Natural killer cell (primary cell): ENCODE data around the gene ZNF189. TPM values are rescaled to one million over a fixed set of nuclear protein-coding genes. Genes with fewer than 3 reads are reported as not detected.

Experiments
- ATAC-seq, 3 donors: fragments of 150-1000 bp in 2 of 3; fragments of 200-7000 bp in 1 of 3; cut with Tn5 transposase; 1 replicate in 1 of 3; 2 replicates in 2 of 3; pipeline ENCODE4 v1.10.0; 2021; ENCODE audit warnings: mild to moderate bottlenecking in 2 of 3, moderate library complexity in 2 of 3
- DNase-seq, 2 donors: peaks; one replicate each; pipeline versions ENCODE4 v3.0.0 to v3.0.0-alpha.2; 2013 to 2021; ENCODE audit warnings: mixed read lengths in 1 of 2
- H3K27ac ChIP-seq: one replicate; pipeline ENCODE4 v1.5.1; 2013; ENCODE audit warnings: mild to moderate bottlenecking, low read length
- H3K27me3 ChIP-seq: one replicate; pipeline ENCODE4 v1.6.1; 2013; ENCODE audit warnings: low read length; ENCODE audit not compliant: control insufficient read depth, insufficient read depth
- H3K36me3 ChIP-seq: one replicate; pipeline ENCODE4 v1.6.1; 2013; ENCODE audit warnings: low read length; ENCODE audit not compliant: control insufficient read depth, insufficient read depth
- H3K4me1 ChIP-seq: one replicate; pipeline ENCODE4 v1.6.1; 2013; ENCODE audit warnings: low read length; ENCODE audit not compliant: control insufficient read depth, insufficient read depth
- H3K4me3 ChIP-seq: one replicate; pipeline ENCODE4 v1.5.1; 2013; ENCODE audit warnings: low read length
- H3K9me3 ChIP-seq: one replicate; pipeline ENCODE4 v1.6.1; 2013; ENCODE audit warnings: low read length; ENCODE audit not compliant: control insufficient read depth, insufficient read depth
- H3K27ac Mint-ChIP-seq, 2 donors: one replicate each; pipeline ENCODE4 v1.8.0; 2022; ENCODE audit warnings: mild to moderate bottlenecking in 2 of 2, mixed read lengths in 2 of 2, moderate library complexity in 1 of 2
- H3K27me3 Mint-ChIP-seq, 2 donors: one replicate each; pipeline ENCODE4 v1.8.0; 2022; ENCODE audit warnings: low read depth in 2 of 2, mixed read lengths in 2 of 2
- H3K36me3 Mint-ChIP-seq: one replicate; pipeline ENCODE4 v1.8.0; 2022; ENCODE audit warnings: mixed read lengths
- H3K4me1 Mint-ChIP-seq, 2 donors: one replicate each; pipeline ENCODE4 v1.8.0; 2022; ENCODE audit warnings: mixed read lengths in 2 of 2
- H3K4me3 Mint-ChIP-seq: one replicate; pipeline ENCODE4 v1.8.0; 2022; ENCODE audit warnings: mild to moderate bottlenecking, moderate library complexity, mixed read lengths
- H3K9me3 Mint-ChIP-seq, 2 donors: one replicate each; pipeline ENCODE4 v1.8.0; 2022; ENCODE audit warnings: mixed read lengths in 2 of 2
- WGBS: methylation state at CpG from one replicate; pipeline ENCODE4 v1.1.7; 2013; ENCODE audit warnings: missing lambda C conversion rate; ENCODE audit not compliant: insufficient coverage; 5-methylcytosine and 5-hydroxymethylcytosine counted together
- intact Hi-C: fragments of 100-400 bp; cut with micrococcal nuclease; formaldehyde crosslinking; loops from one replicate; pipeline ENCODE4 v1.14.2; 2022
- total RNA-seq, 4 donors: library from RNA; stranded (reverse); fragments of 120-200 nt in 1 of 4; gene quantifications; one replicate each; pipeline versions ENCODE4 v1.2.3 to v1.2.4, GENCODE V29; 2013 to 2022
- TF ChIP-seq, protein P1 (sequence below): fragments of 200-600 bp; IDR thresholded peaks from one replicate; pipeline ENCODE4 v1.8.0; 2022; ENCODE audit warnings: antibody characterized with exemption

Gene ZNF189
- total RNA-seq, 3 donors from 2014 or later (not counting 1 experiment from before 2014, with no cell fraction given), result 6.7 to 11.3 (median 8.7) TPM

DNA sequence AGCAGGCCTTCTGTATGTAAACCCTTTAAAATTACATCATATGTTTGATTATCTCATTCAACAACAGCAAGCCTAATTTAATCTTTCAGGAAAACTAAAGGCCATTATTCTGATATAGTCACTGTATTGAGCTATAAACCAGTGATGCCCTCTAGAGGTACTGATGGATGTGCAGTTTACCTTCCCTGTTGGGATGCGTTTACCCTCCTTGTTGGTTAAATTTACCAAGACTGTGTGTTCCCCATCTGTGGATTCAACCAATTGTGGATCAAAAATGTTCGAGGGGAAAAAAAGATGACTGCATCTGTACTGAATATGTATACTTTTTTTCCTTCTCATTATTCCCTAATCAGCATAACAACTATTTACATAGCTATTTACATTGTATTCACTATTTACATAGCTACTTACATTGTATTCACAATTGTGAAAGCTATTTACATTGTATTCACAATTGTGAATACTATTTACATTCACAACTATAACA lies 10.1 kb upstream of the ZNF189 start:
- Mint-ChIP-seq H3K36me3 (peaks cover 16% of the 10 kb centered on the region), H3K4me3 (no peak overlapping the region), H3K27ac (peak overlapping the region; percentile 14 to 33), H3K27me3 (no peaks in the 10 kb centered on the region), H3K4me1 (peaks cover 17 to 23% of the 10 kb centered on the region in 2 donors), H3K9me3 (peaks cover 6 to 8% of the 10 kb centered on the region in 2 donors)
- intact Hi-C loops, result no loop called here
- H3K4me1 ChIP-seq, result no peaks in the 10 kb centered on the region
- no peak for DNase-seq
- WGBS, result 100% methylated on average over 1 of the region's 2 CpGs
- H3K27me3 ChIP-seq, result no peaks in the 10 kb centered on the region
- no peak for ATAC-seq
- peaks cover 9% of the 10 kb centered on the region for H3K9me3 ChIP-seq
- TF ChIP-seq, protein P1, sequence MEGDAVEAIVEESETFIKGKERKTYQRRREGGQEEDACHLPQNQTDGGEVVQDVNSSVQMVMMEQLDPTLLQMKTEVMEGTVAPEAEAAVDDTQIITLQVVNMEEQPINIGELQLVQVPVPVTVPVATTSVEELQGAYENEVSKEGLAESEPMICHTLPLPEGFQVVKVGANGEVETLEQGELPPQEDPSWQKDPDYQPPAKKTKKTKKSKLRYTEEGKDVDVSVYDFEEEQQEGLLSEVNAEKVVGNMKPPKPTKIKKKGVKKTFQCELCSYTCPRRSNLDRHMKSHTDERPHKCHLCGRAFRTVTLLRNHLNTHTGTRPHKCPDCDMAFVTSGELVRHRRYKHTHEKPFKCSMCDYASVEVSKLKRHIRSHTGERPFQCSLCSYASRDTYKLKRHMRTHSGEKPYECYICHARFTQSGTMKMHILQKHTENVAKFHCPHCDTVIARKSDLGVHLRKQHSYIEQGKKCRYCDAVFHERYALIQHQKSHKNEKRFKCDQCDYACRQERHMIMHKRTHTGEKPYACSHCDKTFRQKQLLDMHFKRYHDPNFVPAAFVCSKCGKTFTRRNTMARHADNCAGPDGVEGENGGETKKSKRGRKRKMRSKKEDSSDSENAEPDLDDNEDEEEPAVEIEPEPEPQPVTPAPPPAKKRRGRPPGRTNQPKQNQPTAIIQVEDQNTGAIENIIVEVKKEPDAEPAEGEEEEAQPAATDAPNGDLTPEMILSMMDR, result no peak
- H3K4me3 ChIP-seq, result no peak overlapping the region
- H3K36me3 ChIP-seq, result peaks cover 20% of the 10 kb centered on the region
- H3K27ac ChIP-seq, result no peak overlapping the region

DNA sequence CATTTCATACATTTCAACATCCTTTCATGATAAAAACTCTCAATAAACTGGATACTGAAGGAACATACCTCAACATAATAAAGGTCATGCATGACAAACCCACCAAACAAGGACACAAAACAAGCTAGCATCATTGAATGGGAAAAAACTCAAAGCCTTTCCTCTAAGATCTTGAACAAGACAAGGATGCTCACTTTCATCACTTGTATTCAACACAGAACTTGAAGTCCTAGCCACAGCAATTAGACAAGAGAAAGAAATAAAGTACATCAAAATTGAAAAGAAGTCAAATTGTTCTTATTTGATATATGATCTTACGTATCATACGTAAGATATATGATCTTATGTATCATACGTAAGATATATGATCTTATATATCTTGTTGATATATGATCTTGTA lies 5.5 kb upstream of the ZNF189 start:
- no CpG with 5 or more reads among the region's 3 CpGs for WGBS
- H3K4me1 ChIP-seq, result no peaks in the 10 kb centered on the region
- TF ChIP-seq, protein P1, result no peak
- H3K9me3 Mint-ChIP-seq, result no peaks in the 10 kb centered on the region
- H3K4me3 Mint-ChIP-seq, result no peak overlapping the region
- no peaks in the 10 kb centered on the region for H3K27me3 Mint-ChIP-seq
- no peaks in the 10 kb centered on the region for H3K27me3 ChIP-seq
- no peaks in the 10 kb centered on the region for H3K9me3 ChIP-seq
- H3K36me3 ChIP-seq, result peaks cover 20% of the 10 kb centered on the region
- peaks cover 8% of the 10 kb centered on the region for H3K36me3 Mint-ChIP-seq
- H3K27ac ChIP-seq, result no peak overlapping the region
- intact Hi-C loops, result no loop called here
- ATAC-seq, result no peak
- DNase-seq, result no peak
- H3K27ac Mint-ChIP-seq, result no peak overlapping the region
- no peak overlapping the region for H3K4me3 ChIP-seq
- peaks cover 50 to 51% of the 10 kb centered on the region in 2 donors for H3K4me1 Mint-ChIP-seq

DNA sequence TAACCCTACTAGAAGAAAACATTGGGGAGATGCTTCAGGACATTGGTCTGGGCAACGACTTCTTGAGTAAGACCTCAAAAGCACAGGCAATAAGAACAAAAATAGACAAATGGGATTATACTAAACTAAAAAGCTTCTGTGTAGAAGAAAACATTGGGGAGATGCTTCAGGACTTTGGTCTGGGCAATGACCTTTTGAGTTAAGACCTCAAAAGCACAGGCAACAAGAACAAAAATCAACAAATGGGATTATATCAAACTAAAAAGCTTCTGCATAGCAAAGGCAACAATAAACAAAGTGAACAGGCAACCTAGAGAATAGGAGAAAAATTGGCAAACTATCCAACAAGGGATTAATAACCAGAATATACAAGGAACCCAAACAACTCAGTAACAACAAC lies 4.0 kb upstream of the ZNF189 start:
- TF ChIP-seq, protein P1, result no peak
- Mint-ChIP-seq H3K36me3 (peaks cover 8% of the 10 kb centered on the region), H3K27ac (no peak overlapping the region), H3K4me3 (no peak overlapping the region), H3K4me1 (peaks cover 62 to 64% of the 10 kb centered on the region in 2 donors), H3K27me3 (no peaks in the 10 kb centered on the region), H3K9me3 (no peaks in the 10 kb centered on the region)
- Histone ChIP-seq H3K36me3 (peaks cover 8% of the 10 kb centered on the region), H3K27me3 (no peaks in the 10 kb centered on the region), H3K4me3 (no peak overlapping the region), H3K4me1 (peaks cover 8% of the 10 kb centered on the region), H3K9me3 (no peaks in the 10 kb centered on the region), H3K27ac (no peak overlapping the region)
- ATAC-seq (no peak), DNase-seq (no peak)
- no CpG with 5 or more reads among the region's 1 CpG for WGBS
- intact Hi-C loops, result no loop called here

DNA sequence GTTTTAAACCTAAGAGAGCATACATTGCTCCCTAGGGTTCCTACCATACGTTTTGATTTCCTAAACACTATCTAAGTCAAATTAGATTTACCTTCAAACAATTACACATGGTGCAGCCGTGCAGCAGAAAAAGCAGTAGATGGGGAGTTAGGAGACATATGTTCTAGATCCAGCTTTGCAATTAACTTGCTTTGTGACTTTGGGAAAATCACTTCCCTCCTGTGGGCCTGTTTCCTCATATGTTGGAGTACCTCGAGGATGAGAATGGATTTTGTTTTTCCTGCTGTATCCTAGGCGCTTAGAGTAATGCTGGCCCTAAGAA lies 944 bp upstream of the ZNF189 start:
- no peaks in the 10 kb centered on the region for H3K27me3 Mint-ChIP-seq
- intact Hi-C loops, result loop anchor here (1.0 kb wide), 1 partner anchor 136 kb away; the partner anchor contains the start of gene RNF20
- no peaks in the 10 kb centered on the region for H3K9me3 ChIP-seq
- H3K4me3 Mint-ChIP-seq, result peak overlapping the region; percentile 96
- H3K27ac ChIP-seq, result peak overlapping the region; percentile 93
- peaks cover 69 to 70% of the 10 kb centered on the region in 2 donors for H3K4me1 Mint-ChIP-seq
- WGBS, result 10% methylated on average over 3 of the region's 4 CpGs
- ATAC-seq (no peak), DNase-seq (no peak)
- TF ChIP-seq, protein P1, result no peak
- H3K36me3 Mint-ChIP-seq, result peaks cover 20% of the 10 kb centered on the region
- H3K27ac Mint-ChIP-seq, result peak overlapping the region; percentile 98 to 99
- no peaks in the 10 kb centered on the region for H3K27me3 ChIP-seq
- peaks cover 22% of the 10 kb centered on the region for H3K36me3 ChIP-seq
- H3K4me1 ChIP-seq, result peaks cover 12% of the 10 kb centered on the region
- H3K4me3 ChIP-seq, result peak overlapping the region; percentile 77
- H3K9me3 Mint-ChIP-seq, result no peaks in the 10 kb centered on the region
